GM19463 (cell line): ENCODE data around the gene C15orf40.
A peak's percentile ranks its signal among the peaks of the same experiment; 100 is the strongest.
"Not testable (repeated sequence)": the region's sequence is repeated elsewhere in the genome, so short reads cannot be mapped to it uniquely, and the experiment has no call there.

Experiments used
- ATAC-seq: cut with Tn5 transposase; IDR thresholded peaks from one replicate; pipeline ENCODE4 v1.9.1; 2021; ENCODE audit warnings: mild to moderate bottlenecking, moderate library complexity; ENCODE audit not compliant: unreplicated experiment

Gene C15orf40

GRCh38 chr15:82952158-82953081 lies 59.0 kb downstream of the C15orf40 start, which contains the start of gene HOMER2:
HOMER2 (minus strand) TSS chr15:82952720; CDS start chr15:82952535, 185 bp downstream.
- no peak for ATAC-seq

DNA sequence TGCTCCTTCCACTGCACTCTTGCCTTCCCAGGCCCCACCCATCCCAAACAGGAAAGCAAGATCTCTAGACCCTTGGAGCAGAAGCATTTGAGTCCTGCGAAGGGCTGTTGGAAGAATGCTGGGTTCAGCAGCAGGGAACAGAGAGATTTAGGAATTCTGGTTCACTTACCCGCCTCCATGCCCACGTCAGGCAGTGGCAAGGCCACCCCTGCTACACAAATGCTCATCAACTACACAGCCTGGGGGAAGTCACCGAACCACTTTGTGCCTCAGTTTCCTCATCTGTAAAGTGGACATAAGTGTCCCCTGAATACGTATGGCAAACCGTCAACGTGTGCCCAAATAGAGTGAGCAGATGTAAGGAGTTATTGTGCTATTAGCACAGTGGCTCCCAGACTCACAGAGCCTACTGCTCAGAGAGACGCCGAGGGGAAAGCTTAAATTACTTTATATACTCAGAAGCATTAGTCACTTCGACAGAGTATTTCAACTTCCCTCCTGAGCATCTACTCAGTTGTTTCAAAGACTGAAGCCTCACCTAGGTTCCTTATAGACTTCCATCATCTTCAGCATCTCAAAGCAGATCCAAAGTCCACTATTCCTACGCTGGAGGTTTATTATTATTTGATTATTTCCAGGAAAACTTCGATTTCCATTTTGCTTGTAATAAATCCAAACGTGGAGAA lies 59.8 kb downstream of the C15orf40 start:
- no peak for ATAC-seq

GRCh38 chr15:82950746-82951370 lies 60.6 kb downstream of the C15orf40 start:
- ATAC-seq: peak; percentile 52

DNA sequence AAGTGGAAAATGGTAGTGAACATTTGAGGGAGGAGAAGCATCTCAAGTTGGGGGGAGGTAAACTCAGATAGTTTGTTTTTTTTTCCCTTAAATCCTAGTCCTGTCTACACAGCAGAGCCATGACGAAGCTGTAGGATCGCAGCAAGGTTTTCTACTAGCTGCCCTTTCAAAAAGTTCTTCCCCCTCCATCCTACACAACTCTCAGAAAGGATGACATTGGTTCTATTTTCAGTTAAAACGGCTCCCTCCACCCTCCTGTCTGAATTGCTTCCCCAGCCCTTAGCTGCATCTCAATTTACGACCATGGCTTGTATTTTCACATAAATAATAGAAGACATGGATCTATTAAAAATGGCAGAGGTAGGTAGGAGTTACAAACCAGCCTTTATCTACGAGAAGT lies 61.1 kb downstream of the C15orf40 start:
- ATAC-seq: no peak

DNA sequence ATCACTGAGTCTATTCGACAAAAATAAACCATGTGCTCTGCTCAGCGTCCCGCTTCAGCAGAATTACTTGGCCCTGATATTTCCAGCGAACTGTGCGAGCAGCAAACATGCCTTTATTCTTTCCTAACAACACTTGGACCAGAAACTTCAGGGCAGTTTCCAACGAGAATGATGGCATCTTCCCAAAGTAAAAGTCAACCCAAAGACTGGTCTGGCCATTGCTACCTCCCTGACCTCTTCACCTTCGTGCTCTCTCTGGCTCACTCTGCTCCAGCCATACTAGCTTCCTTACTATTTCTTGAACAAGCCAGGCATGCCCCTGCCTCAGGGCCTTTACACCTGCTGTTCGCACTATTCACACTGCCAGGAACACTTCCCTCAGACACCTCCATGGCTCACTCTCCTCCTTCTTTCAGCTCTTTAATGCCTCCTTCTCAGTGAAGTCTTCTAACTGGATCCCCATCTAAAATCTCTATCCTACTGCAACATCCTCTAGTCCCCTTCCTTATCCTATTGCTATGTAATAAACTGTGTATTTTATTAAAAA lies 65.2 kb downstream of the C15orf40 start:
- no peak for ATAC-seq

- ATAC-seq: no peak
Measured at GRCh38 chr15:82945326-82945725, 66.1 kb downstream of the C15orf40 start.

GRCh38 chr15:82944821-82945220 lies 66.6 kb downstream of the C15orf40 start:
- no peak for ATAC-seq

- no peak for ATAC-seq
Measured at GRCh38 chr15:82944056-82944455, 67.4 kb downstream of the C15orf40 start.

GRCh38 chr15:82943176-82943575 lies 68.3 kb downstream of the C15orf40 start:
- ATAC-seq: no peak

DNA sequence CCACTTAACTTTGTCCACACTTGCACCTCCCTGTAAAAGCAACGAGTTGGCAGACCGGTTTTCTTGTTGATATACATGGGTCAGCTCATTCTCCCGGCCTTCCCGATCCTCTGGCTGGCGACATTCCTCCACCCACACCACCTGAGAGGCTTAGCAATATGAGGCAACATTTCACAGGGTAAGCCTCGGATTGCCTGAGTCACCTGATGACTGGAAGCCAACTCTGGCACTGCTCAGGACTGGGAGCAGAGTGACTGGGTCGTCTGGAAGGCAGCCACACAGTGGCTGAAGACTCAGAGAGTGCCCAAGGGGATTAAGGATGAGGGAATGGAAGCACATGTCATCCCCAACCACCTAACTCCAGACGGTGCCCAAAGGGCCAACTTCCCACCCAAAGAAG lies 68.7 kb downstream of the C15orf40 start:
- no peak for ATAC-seq

GRCh38 chr15:82939678-82940077 lies 71.8 kb downstream of the C15orf40 start:
- not testable (repeated sequence) for ATAC-seq
